ENCODE measurements around the gene RRAGD. TPM values are rescaled to one million over a fixed set of nuclear protein-coding genes. Genes with fewer than 3 reads are reported as not detected.

Gene RRAGD
- 0.22 and 1.4 TPM in 2 replicates for total RNA-seq

GRCh38 chr6:89412071-89413005, at the start of gene RRAGD:
Gene RRAGD (minus strand): TSS chr6:89412273. CDS start chr6:89411993, 280 bp downstream.

GRCh38 chr6:89432875-89433251, 20.8 kb upstream of the RRAGD start, which contains the start of gene ANKRD6:
Gene ANKRD6 (plus strand): TSS chr6:89433152. CDS start chr6:89566977, 133,825 bp downstream.

GRCh38 chr6:89352278-89353117, 59.6 kb downstream of the RRAGD start, which contains the start of gene UBE2J1:
Gene UBE2J1 (minus strand): TSS chr6:89352722. CDS start chr6:89352569, 153 bp downstream.

GRCh38 chr6:89315249-89315885, 96.7 kb downstream of the RRAGD start, which contains the start of gene GABRR2:
Gene GABRR2 (minus strand): TSS chr6:89315299. CDS start chr6:89315165, 134 bp downstream.

Other genes starting within 250 kb of the RRAGD start
- not detected in 2 replicates for gene GABRR1, start 194.9 kb downstream of the RRAGD start, total RNA-seq
- 0.14 TPM in 1 of 2 replicates, not detected in the other for gene GABRR2, start 97.0 kb downstream of the RRAGD start, total RNA-seq
- 48.2 and 61.7 TPM in 2 replicates for gene UBE2J1, start 59.6 kb downstream of the RRAGD start, total RNA-seq
- 0.22 and 0.43 TPM in 2 replicates for gene ANKRD6, start 20.9 kb upstream of the RRAGD start, total RNA-seq
- 18.6 and 25.5 TPM in 2 replicates for gene LYRM2, start 226.5 kb upstream of the RRAGD start, total RNA-seq

Data from placental pericyte (primary cell).